22Rv1 (cell line): Measurements from ENCODE around the gene MAVS.

ENCODE experiments used
- H3K27ac ChIP-seq: fragments of 450-650 bp; 2 replicates; pipeline ENCODE4 v1.5.1; 2017
- ZFX ChIP-seq: fragments of 450-650 bp; IDR thresholded peaks from 2 replicates; pipeline ENCODE4 v1.6.1; 2017; ENCODE audit warnings: antibody characterized with exemption, borderline replicate concordance
- TF ChIP-seq, protein P1 (sequence below): fragments of 450-650 bp; IDR thresholded peaks from 2 replicates; pipeline ENCODE4 v1.5.1; 2017; ENCODE audit warnings: mild to moderate bottlenecking

Gene MAVS

DNA sequence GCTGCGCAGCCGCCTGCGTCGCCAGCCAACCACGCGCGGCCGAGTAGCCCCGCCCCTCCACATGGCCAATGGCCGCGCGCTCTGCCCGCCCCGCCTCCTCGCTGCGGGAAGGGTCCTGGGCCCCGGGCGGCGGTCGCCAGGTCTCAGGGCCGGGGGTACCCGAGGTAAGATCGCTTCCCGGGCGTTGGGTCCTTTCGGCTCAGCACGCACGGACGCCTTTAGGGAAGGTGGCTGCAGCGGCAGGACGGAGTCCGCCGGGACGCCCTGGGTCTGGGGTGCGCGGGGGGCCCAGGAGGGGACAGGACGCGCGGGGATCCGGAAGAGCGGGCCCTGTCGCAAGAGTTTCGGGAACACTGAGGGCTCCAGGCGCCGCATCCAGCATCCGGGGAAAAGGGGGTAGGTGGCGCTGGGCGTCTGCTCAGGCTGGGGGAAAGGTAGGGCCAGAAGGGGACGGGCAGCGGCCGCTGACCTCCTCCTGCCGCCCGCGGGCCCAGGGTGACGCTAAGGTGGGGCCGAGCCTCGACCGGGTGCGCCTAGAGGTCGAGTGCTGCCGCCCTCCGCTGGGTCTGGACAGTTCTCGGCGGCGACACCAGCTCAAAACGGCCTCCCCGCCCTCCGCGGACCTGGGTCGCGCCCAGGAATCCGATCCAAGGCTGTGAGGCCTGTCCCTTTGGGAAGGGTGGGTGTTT lies at the start of gene MAVS:
MAVS (plus strand) TSS at position 95 of the 689 bp plus-strand sequence. CDS start 7,791 bp downstream, outside the sequence.
- H3K27ac ChIP-seq, result peak within 1 kb of the TSS; percentile 71
- TF ChIP-seq ZFX, result no peak
- TF ChIP-seq, protein P1, sequence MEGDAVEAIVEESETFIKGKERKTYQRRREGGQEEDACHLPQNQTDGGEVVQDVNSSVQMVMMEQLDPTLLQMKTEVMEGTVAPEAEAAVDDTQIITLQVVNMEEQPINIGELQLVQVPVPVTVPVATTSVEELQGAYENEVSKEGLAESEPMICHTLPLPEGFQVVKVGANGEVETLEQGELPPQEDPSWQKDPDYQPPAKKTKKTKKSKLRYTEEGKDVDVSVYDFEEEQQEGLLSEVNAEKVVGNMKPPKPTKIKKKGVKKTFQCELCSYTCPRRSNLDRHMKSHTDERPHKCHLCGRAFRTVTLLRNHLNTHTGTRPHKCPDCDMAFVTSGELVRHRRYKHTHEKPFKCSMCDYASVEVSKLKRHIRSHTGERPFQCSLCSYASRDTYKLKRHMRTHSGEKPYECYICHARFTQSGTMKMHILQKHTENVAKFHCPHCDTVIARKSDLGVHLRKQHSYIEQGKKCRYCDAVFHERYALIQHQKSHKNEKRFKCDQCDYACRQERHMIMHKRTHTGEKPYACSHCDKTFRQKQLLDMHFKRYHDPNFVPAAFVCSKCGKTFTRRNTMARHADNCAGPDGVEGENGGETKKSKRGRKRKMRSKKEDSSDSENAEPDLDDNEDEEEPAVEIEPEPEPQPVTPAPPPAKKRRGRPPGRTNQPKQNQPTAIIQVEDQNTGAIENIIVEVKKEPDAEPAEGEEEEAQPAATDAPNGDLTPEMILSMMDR, result no peak

DNA sequence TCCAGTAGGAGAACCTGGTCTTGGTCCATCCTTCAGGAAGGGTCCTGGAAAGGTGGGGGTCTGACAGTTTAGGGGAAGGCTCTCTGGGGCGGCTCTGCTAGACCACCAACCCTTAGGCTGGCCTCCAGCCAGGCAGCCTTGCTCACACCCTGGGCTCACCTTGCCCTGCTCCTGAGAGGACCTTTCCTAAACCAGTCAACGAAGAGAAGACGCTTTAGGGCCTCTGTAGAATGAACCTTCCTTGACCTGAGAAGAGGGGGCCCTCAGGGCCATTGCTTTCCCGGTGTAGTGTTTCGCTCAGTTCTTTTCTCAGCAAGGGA lies 49.4 kb upstream of the MAVS start:
- no peak for TF ChIP-seq ZFX
- TF ChIP-seq, protein P1, result no peak
- H3K27ac ChIP-seq, result peak overlapping the region; percentile 97

DNA sequence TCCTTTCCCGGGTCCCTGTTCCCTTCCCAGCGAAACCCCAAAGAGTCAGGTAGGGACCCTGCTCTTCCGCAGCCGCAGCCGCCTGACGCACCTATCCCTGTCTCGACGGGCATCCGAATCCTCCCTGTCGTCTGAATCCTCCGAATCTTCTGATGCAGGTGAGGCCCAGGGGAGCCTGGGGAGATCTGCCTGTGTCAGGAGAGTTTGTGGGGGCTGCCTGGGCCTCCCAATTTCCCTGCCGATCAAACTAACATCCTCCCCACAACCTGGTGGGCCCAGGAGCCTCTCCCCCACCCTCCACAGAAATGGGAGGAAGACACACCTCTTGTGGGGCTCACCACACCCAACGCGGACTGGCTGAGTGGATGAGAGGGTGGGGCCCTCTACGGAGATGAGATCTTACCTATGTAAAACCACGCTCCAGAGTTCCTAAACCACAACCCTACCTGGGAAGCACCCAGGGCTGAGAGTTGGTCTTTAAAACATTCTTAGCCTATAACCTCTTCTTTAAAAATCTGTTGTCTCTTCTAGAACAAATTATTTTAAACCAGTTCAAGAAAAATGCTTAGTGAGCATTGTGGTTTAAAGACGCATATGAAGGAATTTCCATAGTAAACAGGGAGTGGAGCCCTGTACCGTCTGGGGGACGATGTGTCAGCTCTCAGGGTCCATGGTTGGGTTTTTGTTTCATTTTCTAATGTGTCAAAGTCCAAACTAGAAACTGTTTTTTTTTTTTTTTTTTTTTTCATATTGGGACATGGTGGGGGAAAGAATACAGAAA lies 48.9 kb upstream of the MAVS start:
- TF ChIP-seq ZFX, result no peak
- TF ChIP-seq, protein P1, result no peak
- H3K27ac ChIP-seq, result peak overlapping the region; percentile 97

DNA sequence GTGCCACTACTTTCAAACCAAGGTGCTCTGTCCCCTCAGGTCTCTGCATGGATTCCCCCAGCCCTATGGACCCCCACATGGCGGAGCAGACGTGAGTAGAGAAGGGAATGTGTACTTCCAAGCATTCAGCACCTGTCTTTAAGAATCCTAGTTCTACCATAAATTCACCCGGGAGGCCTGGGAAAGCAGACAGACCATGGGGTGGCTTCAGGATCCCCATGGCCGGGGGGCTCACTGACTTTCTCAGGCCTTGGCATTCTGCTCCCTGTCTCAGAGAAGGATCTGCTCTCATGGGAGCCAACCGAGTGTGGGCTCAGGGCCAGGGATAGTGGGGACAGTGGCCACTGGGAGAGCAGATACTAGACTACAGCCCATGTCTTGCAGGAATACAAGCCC lies 48.3 kb upstream of the MAVS start:
- peak overlapping the region; percentile 97 for H3K27ac ChIP-seq

DNA sequence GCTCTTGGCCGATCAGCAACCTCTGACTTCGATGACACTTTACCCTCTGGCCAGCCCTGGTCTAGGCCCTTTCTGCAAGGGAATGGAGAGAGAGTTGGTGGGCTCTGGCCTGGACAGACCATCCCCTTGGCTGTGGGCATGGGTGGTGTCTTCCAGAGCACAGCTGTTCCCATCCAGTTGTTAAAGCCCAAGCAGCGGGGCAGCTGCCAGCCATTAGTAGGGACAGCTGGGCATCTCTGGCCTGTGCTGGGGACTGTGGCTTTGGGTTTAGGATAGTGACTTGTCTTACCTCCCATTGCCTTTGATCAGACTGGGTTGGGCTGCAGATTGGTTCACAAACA lies 47.8 kb upstream of the MAVS start:
- peak overlapping the region; percentile 97; the same call in 1 of the 2 replicates for H3K27ac ChIP-seq
- no peak for TF ChIP-seq ZFX
- TF ChIP-seq, protein P1, result no peak

More for the DNA sequence above, 48.3 kb upstream of the MAVS start:
- no peak for TF ChIP-seq ZFX
- TF ChIP-seq, protein P1, result no peak

DNA sequence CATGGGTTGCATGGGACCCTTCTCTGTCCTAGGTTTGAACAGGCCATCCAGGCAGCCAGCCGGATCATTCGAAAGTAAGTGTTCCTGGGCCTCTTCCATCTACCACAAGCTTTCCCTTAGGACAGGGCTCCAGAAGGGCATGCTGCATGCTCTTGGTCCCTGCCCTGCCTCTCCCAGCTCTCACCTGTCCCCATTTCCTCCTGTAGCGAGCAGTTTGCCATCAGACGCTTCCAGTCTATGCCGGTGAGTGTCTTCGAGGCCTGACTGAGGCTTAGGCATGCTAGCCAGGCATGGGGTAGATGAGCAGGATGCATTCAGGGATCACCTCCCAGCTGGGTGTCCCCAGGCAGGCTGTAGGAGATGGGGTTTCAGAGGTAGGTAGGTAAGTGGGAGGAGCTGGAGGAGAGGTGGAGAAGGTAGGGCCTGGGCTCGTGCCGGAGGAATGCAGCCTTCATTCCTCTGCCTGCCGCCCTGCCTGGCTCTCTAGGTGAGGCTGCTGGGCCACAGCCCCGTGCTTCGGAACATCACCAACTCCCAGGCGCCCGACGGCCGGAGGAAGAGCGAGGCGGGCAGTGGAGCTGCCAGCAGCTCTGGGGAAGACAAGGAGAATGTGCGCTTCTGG lies 46.3 kb upstream of the MAVS start:
- H3K27ac ChIP-seq, result no peak overlapping the region
- TF ChIP-seq, protein P1, result no peak
- no peak for TF ChIP-seq ZFX

DNA sequence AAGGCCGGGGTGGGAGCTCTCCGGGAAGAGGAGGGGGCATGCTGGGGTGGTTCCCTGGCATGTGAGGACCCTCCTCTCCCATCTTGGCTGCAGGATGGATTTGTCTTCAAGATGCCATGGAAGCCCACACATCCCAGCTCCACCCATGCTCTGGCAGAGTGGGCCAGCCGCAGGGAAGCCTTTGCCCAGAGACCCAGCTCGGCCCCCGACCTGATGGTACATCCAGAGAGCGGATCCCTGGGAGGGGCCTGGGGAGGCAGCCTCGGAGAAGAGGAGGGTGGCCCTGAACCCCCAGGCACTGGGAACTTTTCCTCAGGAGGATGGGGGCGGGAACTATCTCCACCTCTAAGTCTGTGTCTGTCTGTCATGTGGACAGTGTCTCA lies 45.8 kb upstream of the MAVS start:
- TF ChIP-seq, protein P1, result no peak
- TF ChIP-seq ZFX, result no peak
- H3K27ac ChIP-seq, result no peak overlapping the region
